DOHH2 (cell line): ENCODE results near the gene TMEM52B.

ENCODE experiments used
- CTCF ChIP-seq: fragments of 200-600 bp; sonication (generic); IDR thresholded peaks from one replicate; pipeline ENCODE4 v1.5.1; 2014; ENCODE audit warnings: antibody characterized with exemption, mild to moderate bottlenecking, low read depth, low read length; ENCODE audit not compliant: poor library complexity, severe bottlenecking
- EZH2phosphoT487 ChIP-seq: fragments of 200-600 bp; sonication (generic); IDR thresholded peaks from 2 replicates; pipeline ENCODE4 v1.6.1; 2017; ENCODE audit warnings: borderline replicate concordance, mild to moderate bottlenecking, antibody characterized with exemption, low read length, moderate library complexity, mixed read lengths

- TF ChIP-seq CTCF (no peak), EZH2phosphoT487 (no peak)
These were observed 13.4 kb upstream of the TMEM52B start for GRCh38 chr12:10165421-10165820.
